Pancreas (tissue), 10 donors: ENCODE data around the gene CALCOCO2. TPM values are rescaled to one million over a fixed set of nuclear protein-coding genes. Genes with fewer than 3 reads are reported as not detected.
A peak's percentile ranks its signal among the peaks of the same experiment; 100 is the strongest.

Experiments used
- ATAC-seq, 4 donors: fragments of 200-7000 bp; cut with Tn5 transposase; one replicate each; pipeline versions ENCODE4 v1.8.0 to v1.9.1; 2020; ENCODE audit warnings: mild to moderate bottlenecking in 4 of 4, moderate library complexity in 4 of 4
- DNase-seq, 6 donors: peaks; one replicate each; pipeline ENCODE4 v3.0.0-alpha.2; 2020
- FAIRE-seq: peaks from 2 replicates; lab custom pipeline; 2012; peaks lifted over from hg19 to GRCh38; lab: Jason Lieb, UNC
- H3K27ac ChIP-seq, 4 donors: fragments of 200-600 bp; sonication (generic); 1 replicate in 3 of 4; 2 replicates in 1 of 4; pipeline versions ENCODE4 v1.5.0 to v1.8.0; 2020
- H3K27me3 ChIP-seq, 4 donors: fragments of 200-600 bp; one replicate each; pipeline ENCODE4 v1.8.0; 2021
- H3K36me3 ChIP-seq, 3 donors: fragments of 200-600 bp; sonication (generic) in 1 of 3; one replicate each; pipeline versions ENCODE4 v1.5.0 to v1.8.0; 2020 to 2021
- H3K4me1 ChIP-seq, 3 donors: fragments of 200-600 bp; one replicate each; pipeline ENCODE4 v1.8.0; 2021
- H3K4me3 ChIP-seq, 4 donors: fragments of 200-600 bp; sonication (generic) in 2 of 4; one replicate each; pipeline versions ENCODE4 v1.5.0 to v1.8.0; 2020 to 2021
- H3K9me3 ChIP-seq, 4 donors: fragments of 200-600 bp; one replicate each; pipeline ENCODE4 v1.8.0; 2021
- WGBS, 2 donors: extraction: QIAGEN DNeasy Blood & Tissue Kit; methylation state at CpG; one replicate each; pipeline ENCODE4 v1.1.7; 2013; 5-methylcytosine and 5-hydroxymethylcytosine counted together
- intact Hi-C, 3 donors: fragments of 100-400 bp; cut with DNase I; formaldehyde crosslinking; loops; one replicate each; pipeline versions ENCODE4 v1.11.1 to v1.14.2; 2022
- polyA plus RNA-seq, 2 donors: library from polyadenylated mRNA; stranded (reverse); fragments of 200-250 nt; gene quantifications; one replicate each; pipeline ENCODE4 v1.2.3, GENCODE V29; 2013
- total RNA-seq, 6 donors: library from RNA; stranded (reverse); fragmentation: NEBNext Ultra II Directional in 4 of 6; extraction: Animal tissue kit (Norgen Biotek cat#: 25700) in 4 of 6; gene quantifications; one replicate each; pipeline versions ENCODE4 v1.2.1 to v1.2.4, GENCODE V29; 2021 to 2023
- TF ChIP-seq, protein P1 (sequence below), 4 donors: fragments of 200-600 bp; sonication (generic) in 3 of 4; IDR thresholded peaks; one replicate each; pipeline versions ENCODE4 v1.5.0 to v1.8.0; 2021; ENCODE audit warnings: antibody characterized with exemption in 4 of 4
- donor health status: healthy with polysubstance abuse.
- donor health status: DM: no; HTN: no; CAD: no; lungs with moderate emphysema.
- donor health status: DM: no; HTN: no; CAD: no.
- donor health status: control.
- donor health status: control.
- donor health status: Bipolar disorder and iron deficiency.
- donor health status: DM: yes; HTN: yes; CAD: no.
- donor health status: DM: no; HTN: no; CAD: no.
- donor health status: DM: no; HTN: no; CAD: no.
- donor health status: DM: yes; HTN: yes; CAD: no.

The CALCOCO2 gene, protein sequence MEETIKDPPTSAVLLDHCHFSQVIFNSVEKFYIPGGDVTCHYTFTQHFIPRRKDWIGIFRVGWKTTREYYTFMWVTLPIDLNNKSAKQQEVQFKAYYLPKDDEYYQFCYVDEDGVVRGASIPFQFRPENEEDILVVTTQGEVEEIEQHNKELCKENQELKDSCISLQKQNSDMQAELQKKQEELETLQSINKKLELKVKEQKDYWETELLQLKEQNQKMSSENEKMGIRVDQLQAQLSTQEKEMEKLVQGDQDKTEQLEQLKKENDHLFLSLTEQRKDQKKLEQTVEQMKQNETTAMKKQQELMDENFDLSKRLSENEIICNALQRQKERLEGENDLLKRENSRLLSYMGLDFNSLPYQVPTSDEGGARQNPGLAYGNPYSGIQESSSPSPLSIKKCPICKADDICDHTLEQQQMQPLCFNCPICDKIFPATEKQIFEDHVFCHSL
- total RNA-seq (10 to 100 TPM; 45.2 to 66.0 (median 57.4) TPM), polyA plus RNA-seq (10 to 100 TPM; 31.2 to 63.9 TPM)

GRCh38 chr17:48830840-48831548 lies at the start of gene CALCOCO2:
CALCOCO2 (plus strand) TSS chr17:48831035; CDS start chr17:48841708, 10,673 bp downstream.
- Histone ChIP-seq H3K27ac (peak within 1 kb of the TSS; percentile 86 to 96 (median 92)), H3K4me1 (peaks cover 0 to 12% (median 8%) of the 10 kb centered on the region in 3 donors), H3K4me3 (peak within 1 kb of the TSS; percentile 54 to 90 (median 81)), H3K36me3 (no peaks in the 10 kb centered on the region), H3K27me3 (no peaks in the 10 kb centered on the region), H3K9me3 (no peaks in the 10 kb centered on the region)
- ATAC-seq (peak; percentile 98 to 99 (median 99)), FAIRE-seq (no peak), DNase-seq (peak; percentile 90 to 97 (median 94))
- TF ChIP-seq, protein P1, sequence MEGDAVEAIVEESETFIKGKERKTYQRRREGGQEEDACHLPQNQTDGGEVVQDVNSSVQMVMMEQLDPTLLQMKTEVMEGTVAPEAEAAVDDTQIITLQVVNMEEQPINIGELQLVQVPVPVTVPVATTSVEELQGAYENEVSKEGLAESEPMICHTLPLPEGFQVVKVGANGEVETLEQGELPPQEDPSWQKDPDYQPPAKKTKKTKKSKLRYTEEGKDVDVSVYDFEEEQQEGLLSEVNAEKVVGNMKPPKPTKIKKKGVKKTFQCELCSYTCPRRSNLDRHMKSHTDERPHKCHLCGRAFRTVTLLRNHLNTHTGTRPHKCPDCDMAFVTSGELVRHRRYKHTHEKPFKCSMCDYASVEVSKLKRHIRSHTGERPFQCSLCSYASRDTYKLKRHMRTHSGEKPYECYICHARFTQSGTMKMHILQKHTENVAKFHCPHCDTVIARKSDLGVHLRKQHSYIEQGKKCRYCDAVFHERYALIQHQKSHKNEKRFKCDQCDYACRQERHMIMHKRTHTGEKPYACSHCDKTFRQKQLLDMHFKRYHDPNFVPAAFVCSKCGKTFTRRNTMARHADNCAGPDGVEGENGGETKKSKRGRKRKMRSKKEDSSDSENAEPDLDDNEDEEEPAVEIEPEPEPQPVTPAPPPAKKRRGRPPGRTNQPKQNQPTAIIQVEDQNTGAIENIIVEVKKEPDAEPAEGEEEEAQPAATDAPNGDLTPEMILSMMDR (IDR thresholded peaks at IDR 0.05): peak in 1 of 4 donors; percentile 8
- intact Hi-C loops: no loop called here
- 0% methylated on average over 42 to 48 of the region's 48 CpGs for WGBS, 2 donors

GRCh38 chr17:48787828-48788227 lies 43.0 kb upstream of the CALCOCO2 start:
- ATAC-seq: no peak
- 62 to 74% methylated on average over 7 of the region's 7 CpGs for WGBS, 2 donors
- Histone ChIP-seq H3K36me3 (no peaks in the 10 kb centered on the region), H3K27ac (no peak overlapping the region), H3K9me3 (no peaks in the 10 kb centered on the region), H3K4me1 (no peaks in the 10 kb centered on the region), H3K4me3 (no peak overlapping the region), H3K27me3 (no peaks in the 10 kb centered on the region)
- intact Hi-C loops: loop anchor here in 2 of 3 donors (5.0 to 10.0 kb wide), 2 partner anchors 61 to 103 kb away; partner anchors contain the start of gene HOXB13 (in 1 of the 2)
- FAIRE-seq: no peak
- TF ChIP-seq, protein P1 (IDR thresholded peaks at IDR 0.05): no peak
- DNase-seq: no peak

- H3K9me3 ChIP-seq: no peaks in the 10 kb centered on the region
- TF ChIP-seq, protein P1 (IDR thresholded peaks at IDR 0.05): no peak
- no peak overlapping the region for H3K4me3 ChIP-seq
- ATAC-seq (peak in 1 of 4 donors; percentile 4), FAIRE-seq (no peak), DNase-seq (no peak)
- H3K27me3 ChIP-seq: no peaks in the 10 kb centered on the region
- intact Hi-C loops: loop anchor here in 1 of 3 donors (5.0 kb wide), 1 partner anchor 113 kb away; no protein-coding TSS in a partner anchor
- 44 to 53% methylated on average over 9 of the region's 9 CpGs for WGBS, 2 donors
- peaks cover 0 to under 1% (median 0%) of the 10 kb centered on the region in 3 donors for H3K4me1 ChIP-seq
- no peak overlapping the region for H3K27ac ChIP-seq
- no peaks in the 10 kb centered on the region for H3K36me3 ChIP-seq
These were observed 40.2 kb upstream of the CALCOCO2 start for GRCh38 chr17:48790607-48791127.

GRCh38 chr17:48791128-48792032 lies 39.5 kb upstream of the CALCOCO2 start:
- TF ChIP-seq, protein P1 (IDR thresholded peaks at IDR 0.05): peak; percentile 52 to 73 (median 66)
- DNase-seq (peak; percentile 57 to 80 (median 67)), ATAC-seq (peak; percentile 79 to 93 (median 88)), FAIRE-seq (no peak)
- no peaks in the 10 kb centered on the region for H3K36me3 ChIP-seq
- 38 to 52% methylated on average over 14 of the region's 14 CpGs for WGBS, 2 donors
- no peaks in the 10 kb centered on the region for H3K9me3 ChIP-seq
- H3K27me3 ChIP-seq: no peaks in the 10 kb centered on the region
- H3K4me3 ChIP-seq: no peak overlapping the region
- H3K27ac ChIP-seq: no peak overlapping the region
- H3K4me1 ChIP-seq: peaks cover 0 to 6% (median 5%) of the 10 kb centered on the region in 3 donors
- intact Hi-C loops: loop anchor here in 1 of 3 donors (5.0 kb wide), 1 partner anchor 114 kb away; no protein-coding TSS in a partner anchor
